HEK293T (cell line): ENCODE results near the gene PHAX.
"Not testable (repeated sequence)": the region's sequence is repeated elsewhere in the genome, so short reads cannot be mapped to it uniquely, and the experiment has no call there.

Experiments used
- ARNT ChIP-seq: fragments of 450-650 bp; IDR thresholded peaks from 2 replicates; pipeline ENCODE4 v1.6.1; 2017; ENCODE audit warnings: mild to moderate bottlenecking
- BHLHE40 ChIP-seq: fragments of 450-650 bp; IDR thresholded peaks from 2 replicates; pipeline ENCODE4 v1.6.1; 2016; ENCODE audit warnings: mild to moderate bottlenecking, moderate library complexity, borderline replicate concordance
- ELF4 ChIP-seq: fragments of 450-650 bp; IDR thresholded peaks from 2 replicates; pipeline ENCODE4 v1.6.1; 2017; ENCODE audit warnings: antibody characterized with exemption
- FOXA1 ChIP-seq: fragments of 450-650 bp; IDR thresholded peaks from 2 replicates; pipeline ENCODE4 v1.6.1; 2016; ENCODE audit warnings: mild to moderate bottlenecking
- FOXK2 ChIP-seq: fragments of 450-650 bp; IDR thresholded peaks from 2 replicates; pipeline ENCODE4 v1.6.1; 2016; ENCODE audit warnings: mild to moderate bottlenecking
- FOXM1 ChIP-seq: fragments of 450-650 bp; IDR thresholded peaks from 2 replicates; pipeline ENCODE4 v1.6.1; 2017; ENCODE audit warnings: mild to moderate bottlenecking, borderline replicate concordance
- HDGF ChIP-seq: fragments of 450-650 bp; IDR thresholded peaks from 2 replicates; pipeline ENCODE4 v1.6.1; 2017; ENCODE audit warnings: antibody characterized with exemption, borderline replicate concordance
- L3MBTL2 ChIP-seq: fragments of 450-650 bp; conservative IDR thresholded peaks from 2 replicates; pipeline ENCODE4 v1.6.1; 2016; ENCODE audit warnings: mild to moderate bottlenecking
- LEF1 ChIP-seq: fragments of 450-650 bp; IDR thresholded peaks from 2 replicates; pipeline ENCODE4 v1.6.1; 2017; ENCODE audit warnings: mild to moderate bottlenecking, borderline replicate concordance
- NFRKB ChIP-seq: fragments of 450-650 bp; IDR thresholded peaks from 2 replicates; pipeline ENCODE4 v1.6.1; 2016; ENCODE audit warnings: mild to moderate bottlenecking, moderate library complexity
- SP1 ChIP-seq: fragments of 450-650 bp; IDR thresholded peaks from 2 replicates; pipeline ENCODE4 v1.6.1; 2017
- SUZ12 ChIP-seq: fragments of 450-650 bp; IDR thresholded peaks from 2 replicates; pipeline ENCODE4 v1.6.1; 2016; ENCODE audit warnings: mild to moderate bottlenecking
- TARDBP ChIP-seq: fragments of 450-650 bp; IDR thresholded peaks from 2 replicates; pipeline ENCODE4 v1.6.1; 2016
- TF ChIP-seq, protein P1 (sequence below): fragments of 450-650 bp; IDR thresholded peaks from 2 replicates; pipeline ENCODE4 v1.6.1; 2016

DNA sequence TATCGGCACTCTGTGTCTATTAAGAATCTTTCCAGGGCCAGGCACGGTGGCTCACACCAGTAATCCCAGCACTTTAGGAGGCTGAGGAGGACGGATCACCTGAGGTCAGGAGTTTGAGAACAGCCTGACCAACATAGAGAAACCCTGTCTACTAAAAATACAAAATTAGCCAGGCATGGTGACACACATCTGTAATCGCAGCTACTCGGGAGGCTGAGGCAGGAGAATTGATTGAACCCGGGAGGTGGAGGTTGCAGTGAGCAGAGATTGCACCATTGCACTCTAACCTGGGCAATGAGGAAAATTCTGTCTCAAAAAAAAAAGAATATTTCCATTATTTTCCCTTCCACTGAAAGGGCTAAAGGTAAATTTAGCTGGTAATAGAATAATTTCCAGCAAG, 49.0 kb downstream of the PHAX start:
- not testable (repeated sequence) for TF ChIP-seq SP1, ELF4, TARDBP, FOXA1, FOXM1, NFRKB, BHLHE40, LEF1, FOXK2, HDGF, ARNT, L3MBTL2, SUZ12
- TF ChIP-seq, protein P1, sequence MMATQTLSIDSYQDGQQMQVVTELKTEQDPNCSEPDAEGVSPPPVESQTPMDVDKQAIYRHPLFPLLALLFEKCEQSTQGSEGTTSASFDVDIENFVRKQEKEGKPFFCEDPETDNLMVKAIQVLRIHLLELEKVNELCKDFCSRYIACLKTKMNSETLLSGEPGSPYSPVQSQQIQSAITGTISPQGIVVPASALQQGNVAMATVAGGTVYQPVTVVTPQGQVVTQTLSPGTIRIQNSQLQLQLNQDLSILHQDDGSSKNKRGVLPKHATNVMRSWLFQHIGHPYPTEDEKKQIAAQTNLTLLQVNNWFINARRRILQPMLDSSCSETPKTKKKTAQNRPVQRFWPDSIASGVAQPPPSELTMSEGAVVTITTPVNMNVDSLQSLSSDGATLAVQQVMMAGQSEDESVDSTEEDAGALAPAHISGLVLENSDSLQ, result not testable (repeated sequence)
